Measurements from ENCODE around the gene BOLA2B.

DNA sequence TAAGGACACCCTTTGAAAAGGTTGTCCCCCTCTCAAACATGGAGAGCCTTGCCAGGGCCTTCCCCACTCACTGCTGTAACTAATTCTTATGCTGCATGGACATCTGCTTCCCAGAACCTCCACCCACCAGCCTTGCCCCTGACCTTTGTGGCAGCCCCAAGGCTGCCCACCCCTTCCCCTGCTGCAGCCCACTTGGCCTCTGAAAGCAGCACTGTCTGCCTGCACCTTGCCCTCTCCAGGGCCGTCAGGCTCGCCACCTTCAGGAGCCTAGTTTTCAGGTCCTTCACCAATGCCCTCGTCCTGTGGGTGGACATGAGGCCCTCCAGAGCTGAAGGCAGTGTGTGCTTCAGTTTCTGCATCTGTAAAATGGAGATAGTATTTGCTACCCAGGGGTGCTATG is 12.7 kb downstream of the BOLA2B start:
- TF ChIP-seq, protein P1, sequence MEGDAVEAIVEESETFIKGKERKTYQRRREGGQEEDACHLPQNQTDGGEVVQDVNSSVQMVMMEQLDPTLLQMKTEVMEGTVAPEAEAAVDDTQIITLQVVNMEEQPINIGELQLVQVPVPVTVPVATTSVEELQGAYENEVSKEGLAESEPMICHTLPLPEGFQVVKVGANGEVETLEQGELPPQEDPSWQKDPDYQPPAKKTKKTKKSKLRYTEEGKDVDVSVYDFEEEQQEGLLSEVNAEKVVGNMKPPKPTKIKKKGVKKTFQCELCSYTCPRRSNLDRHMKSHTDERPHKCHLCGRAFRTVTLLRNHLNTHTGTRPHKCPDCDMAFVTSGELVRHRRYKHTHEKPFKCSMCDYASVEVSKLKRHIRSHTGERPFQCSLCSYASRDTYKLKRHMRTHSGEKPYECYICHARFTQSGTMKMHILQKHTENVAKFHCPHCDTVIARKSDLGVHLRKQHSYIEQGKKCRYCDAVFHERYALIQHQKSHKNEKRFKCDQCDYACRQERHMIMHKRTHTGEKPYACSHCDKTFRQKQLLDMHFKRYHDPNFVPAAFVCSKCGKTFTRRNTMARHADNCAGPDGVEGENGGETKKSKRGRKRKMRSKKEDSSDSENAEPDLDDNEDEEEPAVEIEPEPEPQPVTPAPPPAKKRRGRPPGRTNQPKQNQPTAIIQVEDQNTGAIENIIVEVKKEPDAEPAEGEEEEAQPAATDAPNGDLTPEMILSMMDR (IDR thresholded peaks at IDR 0.05) = no peak
- TF ChIP-seq POLR2A (IDR thresholded peaks at IDR 0.05) = no peak
